Inflammatory macrophage (primary cell): ENCODE measurements around the gene ZRANB1.

Experiments used
- DNase-seq, 2 donors: peaks; one replicate each; pipeline ENCODE4 v3.0.0-alpha.2; 2020 to 2022

Gene ZRANB1

DNA sequence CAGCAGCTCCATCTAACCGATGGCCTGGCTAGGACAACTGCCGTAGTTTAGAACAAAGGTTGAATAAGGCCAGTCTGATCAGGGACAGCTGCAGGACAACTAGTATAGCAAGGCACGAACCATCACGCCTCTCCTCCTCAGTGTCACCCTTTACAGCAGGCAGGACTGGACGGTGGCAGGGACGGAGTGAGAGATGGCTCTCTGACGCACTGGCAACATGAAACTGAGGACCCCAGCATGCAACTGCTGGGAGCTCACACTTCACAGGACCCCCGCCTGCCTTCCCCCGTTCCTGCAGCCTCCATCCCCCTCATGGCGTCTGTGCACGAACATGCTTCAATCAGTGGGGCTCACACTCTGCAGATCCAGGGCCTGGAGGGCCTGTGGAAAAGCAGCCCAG, 53.7 kb downstream of the ZRANB1 start:
- DNase-seq, result no peak

DNA sequence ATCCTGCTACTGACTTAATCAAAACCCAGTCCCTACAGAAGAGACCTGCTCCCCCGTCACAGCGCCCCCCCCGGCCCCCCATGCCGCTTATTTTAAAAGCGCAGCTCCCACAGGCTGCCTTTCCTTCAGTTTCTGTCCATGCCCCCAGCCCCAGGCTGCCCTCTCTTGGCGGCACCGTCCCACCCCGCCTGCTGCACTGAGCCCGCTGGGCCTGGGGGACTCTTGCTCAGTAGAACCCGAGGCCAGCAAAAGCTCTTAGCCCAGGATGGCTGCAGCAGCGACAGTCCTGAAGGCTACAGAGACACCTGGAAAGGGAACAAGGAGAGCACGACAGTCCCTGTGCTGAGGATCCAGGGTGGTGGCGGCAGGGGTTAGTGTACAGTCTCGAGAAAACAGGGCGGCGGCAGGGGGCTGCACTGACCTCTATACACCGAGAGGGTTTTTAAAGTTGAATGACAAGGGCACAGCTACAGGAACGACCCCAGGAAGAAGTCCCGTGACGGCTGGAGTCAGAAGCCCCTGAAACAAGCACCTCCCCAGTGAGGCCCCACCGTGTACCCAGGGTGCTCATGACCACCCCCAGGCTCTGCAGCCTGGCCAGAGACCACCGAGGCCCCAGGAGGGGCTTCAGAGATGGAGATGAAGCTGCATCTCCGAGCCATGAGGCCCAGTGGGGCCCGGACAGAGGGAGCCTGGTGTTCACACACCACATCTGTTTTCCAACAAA, 54.4 kb downstream of the ZRANB1 start:
- no peak for DNase-seq

DNA sequence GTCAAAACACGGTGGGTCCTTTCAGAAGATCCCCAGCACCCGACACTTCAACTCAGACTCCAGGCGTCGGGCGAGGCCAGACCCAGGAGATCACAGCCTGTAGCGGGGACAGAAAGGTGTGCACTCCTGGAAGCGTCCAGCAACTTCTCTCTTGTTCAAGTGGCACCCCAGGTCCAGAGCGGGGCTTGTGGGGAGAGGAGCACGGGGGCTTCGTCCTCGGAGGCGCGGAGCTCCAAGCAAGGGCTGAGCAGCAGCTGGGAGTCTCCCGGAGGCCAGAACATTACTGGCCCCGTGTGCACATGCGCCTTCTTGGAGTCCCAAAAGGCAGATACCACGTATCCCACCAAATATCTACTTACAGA, 54.9 kb downstream of the ZRANB1 start:
- no peak for DNase-seq

DNA sequence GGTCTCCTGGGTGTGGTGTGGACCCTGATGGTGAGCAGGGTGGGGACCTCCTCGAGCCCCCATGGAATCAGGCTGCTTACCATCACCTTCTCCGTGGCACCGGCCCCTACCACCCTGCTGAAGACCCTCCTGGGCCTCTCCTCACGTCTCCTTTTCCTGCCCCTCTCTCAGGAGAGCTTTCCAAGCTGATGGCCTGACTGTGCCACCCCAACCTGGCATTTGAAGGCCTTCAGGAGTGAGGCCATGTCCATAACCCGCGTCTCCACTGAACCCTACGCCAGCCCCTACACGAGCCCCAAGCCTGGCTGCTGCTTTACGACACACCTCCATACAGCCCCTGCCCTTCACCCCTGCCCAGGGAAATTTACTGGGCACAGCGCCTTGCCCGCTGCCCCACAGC, 55.4 kb downstream of the ZRANB1 start:
- no peak for DNase-seq

DNA sequence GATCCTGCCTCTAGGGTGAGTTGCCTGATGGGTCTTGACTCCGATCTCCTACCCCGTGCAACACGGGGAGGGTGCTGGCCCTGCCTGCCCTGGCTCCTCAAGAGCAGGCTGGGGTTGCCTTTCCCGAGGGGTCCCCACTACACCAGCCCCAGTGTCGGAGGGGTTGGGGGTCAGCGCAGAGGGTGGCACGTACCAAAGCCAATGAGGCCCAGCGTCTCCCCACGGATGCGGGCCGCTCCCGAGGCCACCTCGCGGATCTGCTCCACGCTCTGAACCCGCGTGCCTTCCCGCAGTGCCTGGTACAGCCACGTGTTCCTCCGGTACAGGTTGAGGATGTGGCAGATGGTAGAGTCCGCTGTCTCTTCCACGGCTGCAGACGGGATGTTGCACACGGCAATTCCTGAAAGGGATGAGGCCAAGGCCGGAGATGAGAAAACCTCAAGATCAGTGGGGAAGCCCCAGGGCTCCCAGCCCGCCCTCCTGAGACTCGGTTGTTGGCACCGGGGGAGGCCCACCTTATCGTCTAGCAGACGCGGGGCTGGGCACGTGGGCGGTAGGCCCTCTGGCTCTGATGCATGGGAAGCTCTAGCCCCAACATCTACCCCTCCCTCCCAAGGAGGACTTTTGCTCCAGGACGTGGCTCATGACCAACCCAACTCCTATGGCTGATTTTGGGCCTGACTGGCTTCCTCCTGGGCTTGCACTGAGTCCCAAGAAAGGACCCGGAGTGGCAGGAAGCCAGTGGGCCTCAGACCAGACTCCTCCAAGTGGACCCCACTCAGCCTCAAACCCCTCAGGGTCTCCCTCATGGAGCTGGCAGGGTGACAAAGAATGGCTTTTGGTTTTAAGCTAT, 56.1 kb downstream of the ZRANB1 start:
- DNase-seq, result no peak

DNA sequence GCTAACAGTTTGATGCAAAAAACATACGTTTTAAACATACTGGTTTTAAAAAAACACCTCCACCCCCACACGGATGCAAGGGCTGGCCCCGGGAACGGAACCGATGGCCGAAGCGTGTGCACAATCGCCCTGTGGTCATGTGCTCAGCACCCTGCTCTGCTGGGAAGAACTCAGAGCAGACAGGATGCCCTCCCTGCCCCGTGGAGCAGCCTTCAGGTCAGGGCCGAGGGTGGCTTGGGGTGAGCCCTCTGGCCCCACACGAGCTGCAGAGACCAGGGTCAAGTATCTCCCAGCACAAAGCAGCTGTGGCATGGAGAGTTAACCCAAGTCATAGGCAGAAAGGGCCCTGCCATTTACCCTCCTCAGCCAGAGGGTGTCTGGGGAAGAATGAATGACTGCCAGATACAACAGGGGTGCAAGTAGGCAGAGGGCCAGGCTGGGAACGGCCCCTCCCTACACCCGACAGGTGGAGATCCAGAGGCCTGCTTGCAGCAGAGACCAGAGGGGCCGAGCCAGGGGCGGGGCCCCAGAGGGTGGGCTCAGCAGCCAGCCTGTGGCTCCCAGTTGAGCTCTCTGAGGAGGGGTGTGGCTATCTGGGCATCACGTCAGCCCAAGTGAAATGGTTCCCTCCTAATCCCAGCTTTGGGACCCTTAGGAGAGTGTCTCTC, 56.8 kb downstream of the ZRANB1 start:
- no peak for DNase-seq

DNA sequence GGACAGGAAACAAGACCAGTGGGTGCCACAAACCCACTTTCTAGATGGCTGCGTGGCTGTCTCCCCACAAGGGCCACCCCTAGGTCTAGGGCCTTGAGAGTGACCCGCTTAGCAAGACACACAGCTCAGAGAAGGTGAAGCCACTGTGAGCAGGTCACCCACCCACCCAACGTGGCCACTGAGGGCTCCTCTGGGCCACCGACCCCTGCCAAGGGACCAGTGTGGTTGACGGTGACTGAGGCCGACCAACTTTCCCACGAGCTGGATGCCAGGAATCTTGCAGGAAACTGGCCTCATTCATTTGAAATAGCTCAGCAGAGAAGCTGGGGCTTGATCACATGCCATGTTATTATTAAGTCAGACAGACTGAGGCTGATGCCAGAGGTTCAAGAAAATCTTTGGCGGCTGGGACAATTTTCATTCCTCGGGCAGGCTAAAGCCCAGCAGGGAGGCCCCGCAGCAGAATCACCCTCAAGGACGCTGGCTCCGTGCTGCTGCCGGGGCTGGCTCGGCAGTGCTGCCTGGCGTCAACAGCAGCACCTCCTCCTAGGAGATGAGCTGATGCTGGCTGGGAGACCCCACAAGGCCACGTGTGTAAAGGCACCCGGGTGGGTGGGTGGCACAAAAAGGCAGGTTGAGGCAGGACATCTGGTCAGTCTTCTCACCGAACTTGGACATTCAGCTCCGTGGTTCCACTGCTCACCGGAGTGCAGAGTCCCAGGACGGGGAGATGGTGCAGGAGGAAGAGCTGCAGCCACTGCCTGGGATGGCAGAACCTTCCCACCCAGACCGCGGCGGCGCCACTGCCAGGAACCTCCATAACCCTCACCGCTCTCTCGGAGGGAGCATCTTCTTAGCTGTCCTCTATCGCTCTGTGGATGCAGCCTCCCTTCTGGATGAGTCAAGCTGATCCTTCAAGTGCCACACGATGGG, 57.8 kb downstream of the ZRANB1 start:
- DNase-seq, result no peak

DNA sequence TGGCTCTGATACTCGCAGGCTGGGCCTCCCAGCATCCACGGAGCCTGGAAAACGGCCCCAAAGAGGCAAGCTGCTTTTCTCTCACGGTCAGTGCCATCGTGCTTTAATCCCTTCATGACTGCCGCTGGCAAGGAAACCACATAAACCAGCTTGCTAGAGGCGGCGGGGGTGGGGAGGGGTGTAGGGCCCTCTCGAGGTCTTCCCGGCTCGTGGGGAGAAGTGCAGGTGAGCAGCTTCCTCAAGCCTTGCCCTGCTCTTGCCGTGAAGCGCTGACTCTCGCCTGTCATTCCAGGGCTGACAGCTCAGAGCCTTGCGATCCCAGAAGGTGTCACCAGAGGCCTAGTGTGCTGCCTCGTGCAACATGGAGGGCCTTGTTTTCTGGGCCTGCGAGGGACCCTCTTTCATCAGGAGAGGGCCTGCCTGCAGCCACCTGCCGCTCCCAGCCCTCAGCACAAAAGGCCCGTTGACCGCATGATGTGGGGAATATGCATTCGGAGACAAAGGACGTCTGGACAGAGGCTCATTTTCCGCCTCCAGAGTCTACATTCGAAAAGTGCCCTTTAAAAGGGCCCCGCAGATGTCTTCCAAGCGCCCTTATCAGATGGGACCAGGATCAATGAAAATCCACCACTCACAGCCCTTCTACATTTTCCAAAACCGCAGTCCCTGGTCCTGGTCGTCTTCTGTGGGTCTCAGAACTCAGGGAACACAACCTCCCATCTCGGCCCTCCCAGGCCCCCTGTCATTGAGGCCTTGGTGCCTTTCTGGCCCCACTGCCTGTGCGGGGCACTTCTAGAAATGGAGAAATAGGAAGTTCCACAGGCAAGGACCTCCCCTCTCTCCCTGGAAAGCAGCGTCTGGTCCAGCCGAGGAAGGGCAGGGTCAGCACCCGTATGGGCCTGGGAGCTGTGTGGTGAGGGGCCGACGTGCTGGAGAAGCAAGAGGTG, 58.7 kb downstream of the ZRANB1 start:
- DNase-seq, result no peak

DNA sequence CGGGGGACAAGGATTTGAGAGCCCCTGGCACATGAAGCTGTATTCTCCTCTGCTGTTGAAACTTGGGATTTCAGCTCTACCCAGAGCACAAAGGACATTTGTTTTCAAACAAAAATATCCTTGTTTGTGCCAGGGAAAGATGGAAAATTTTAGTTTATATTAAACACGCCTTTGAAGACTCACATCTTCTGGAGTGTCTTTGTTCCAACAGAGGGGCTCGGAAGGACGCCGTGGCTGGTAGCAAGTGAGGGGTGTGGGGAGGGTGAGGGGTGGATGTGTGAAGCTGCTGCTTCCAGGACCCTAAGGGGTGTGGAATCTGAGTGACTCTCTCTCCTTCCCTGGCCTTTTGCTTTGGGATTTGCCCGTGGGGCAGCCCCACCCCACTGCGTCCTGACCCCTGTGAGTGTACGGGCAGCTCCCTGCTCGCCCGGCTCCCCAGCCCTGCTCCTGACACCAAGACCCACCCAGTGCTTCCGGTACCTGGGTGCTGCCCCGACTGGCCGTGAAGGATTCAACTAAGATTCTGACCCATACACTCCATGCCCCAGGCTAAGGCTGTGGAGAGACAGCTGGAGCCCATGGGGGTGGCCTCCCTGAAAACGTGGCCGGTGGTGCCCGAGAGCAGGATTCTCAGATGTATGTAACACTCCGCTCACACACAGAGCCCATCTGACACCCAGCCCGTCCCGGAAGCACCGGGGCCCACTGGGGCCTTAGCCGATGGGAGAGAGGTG, 59.6 kb downstream of the ZRANB1 start:
- no peak for DNase-seq

DNA sequence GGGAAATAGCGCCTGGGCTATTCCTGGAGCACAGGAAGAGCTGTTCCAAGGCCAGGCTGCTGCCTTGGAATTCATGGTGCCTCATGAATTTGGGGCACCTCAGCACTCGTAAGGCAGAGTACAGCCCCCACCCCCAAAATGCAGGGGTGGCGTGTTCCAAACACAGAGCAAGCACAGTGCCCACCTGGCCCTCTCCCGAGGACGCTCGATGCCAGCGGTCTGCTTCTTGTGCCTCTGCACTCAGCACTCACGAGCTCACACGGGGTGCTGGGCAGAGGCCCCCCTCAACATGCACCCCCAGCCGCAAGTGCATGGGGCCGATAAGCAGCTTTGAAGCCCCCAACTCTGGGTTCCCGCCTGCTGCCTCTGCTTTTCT, 60.1 kb downstream of the ZRANB1 start:
- DNase-seq, result no peak

DNA sequence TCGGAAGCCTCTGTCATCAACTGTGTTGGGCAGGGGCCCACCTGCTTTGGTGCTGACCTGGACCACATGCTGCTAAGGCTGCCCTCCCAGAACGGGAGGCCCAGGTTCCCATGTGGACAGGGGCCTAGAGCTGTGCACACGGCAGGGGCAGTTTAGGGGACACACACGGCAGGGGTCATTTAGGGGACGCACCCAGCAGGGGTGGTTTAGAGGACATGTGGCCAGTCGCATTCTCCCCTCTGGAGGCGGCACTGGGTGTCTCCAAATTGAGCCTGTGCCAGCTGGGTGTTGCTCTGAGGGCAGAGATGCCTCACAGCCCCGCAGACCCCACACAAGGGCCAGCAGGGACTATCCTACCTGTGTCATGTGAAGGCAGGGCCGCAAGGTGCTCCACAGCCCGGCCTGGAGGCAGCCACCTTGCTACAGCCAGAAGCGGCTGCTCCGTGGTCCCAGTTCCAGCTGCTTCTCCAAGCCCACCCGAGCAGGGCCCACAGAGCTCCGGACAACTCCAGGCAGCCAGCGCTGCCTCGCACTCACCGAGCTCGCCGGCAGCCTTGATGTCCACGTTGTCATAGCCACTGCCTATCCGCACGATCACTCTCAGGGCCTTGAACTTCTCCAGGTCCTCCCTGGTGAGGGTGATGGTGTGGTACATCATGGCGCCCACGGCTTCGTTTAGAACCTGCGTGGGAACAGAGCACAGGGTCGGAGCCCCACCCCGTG, 60.7 kb downstream of the ZRANB1 start:
- no peak for DNase-seq

DNA sequence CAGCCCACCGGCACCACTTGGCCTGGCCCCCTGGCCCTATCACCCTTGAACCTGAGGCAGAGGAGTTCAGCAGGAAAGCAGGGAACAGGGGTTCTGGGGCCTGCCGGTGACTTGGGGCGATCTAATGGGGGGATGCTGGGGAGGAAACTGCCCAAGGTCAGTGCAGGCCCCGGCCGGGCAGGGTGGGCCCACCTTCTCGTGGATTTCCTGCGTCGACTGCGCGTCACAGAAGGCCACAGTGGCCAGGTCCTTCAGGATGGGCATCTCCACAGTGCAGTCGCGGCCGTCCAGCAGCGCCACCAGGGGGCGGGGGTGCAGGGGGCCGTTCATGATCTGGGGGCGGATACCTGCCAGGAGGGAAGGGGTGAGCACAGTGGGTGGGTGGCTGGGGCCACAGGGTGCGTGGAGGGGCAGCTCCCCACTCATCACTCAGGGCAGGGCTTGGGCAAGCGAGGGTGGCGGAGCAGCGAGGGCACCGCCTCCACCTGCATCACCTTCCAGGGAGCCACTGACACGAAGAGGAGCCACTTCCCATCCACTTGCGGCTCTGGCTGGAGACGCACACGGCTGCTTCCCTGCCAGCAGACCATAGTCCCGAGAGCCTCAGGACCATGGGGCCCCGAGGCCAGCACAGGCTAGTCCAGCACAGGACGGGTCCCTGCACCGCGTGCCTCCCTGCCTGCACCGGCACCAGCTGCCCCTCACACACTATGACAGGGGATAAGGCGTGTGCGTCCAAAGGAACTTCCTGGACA, 61.4 kb downstream of the ZRANB1 start:
- no peak for DNase-seq

DNA sequence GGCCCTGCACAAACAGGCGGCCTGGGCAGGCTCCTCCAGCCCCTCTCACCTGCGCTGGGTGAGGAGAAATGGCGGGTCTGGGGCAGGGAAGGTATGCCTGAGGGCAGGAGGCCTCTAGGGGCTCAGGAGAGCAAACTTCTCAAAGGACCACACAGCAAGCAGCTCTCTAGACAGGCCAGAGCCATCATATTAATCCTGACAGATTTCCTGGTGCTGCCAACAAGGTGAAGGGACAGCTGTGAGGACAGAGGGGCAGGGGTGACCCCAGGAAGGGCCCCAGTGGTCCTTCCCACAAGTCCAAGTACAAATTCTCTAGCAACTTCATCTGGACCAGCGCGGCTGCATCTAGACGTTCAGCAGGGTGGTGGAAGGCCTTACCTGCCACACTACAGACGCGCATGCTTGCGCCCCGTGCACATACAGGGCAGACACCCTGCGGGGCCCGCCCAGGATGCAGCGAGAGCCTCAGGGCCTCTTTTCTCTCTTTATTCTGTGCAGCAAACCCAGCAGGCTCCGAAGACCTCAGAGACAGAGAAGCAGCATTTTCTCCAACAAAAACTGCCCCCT, 62.1 kb downstream of the ZRANB1 start:
- no peak for DNase-seq

DNA sequence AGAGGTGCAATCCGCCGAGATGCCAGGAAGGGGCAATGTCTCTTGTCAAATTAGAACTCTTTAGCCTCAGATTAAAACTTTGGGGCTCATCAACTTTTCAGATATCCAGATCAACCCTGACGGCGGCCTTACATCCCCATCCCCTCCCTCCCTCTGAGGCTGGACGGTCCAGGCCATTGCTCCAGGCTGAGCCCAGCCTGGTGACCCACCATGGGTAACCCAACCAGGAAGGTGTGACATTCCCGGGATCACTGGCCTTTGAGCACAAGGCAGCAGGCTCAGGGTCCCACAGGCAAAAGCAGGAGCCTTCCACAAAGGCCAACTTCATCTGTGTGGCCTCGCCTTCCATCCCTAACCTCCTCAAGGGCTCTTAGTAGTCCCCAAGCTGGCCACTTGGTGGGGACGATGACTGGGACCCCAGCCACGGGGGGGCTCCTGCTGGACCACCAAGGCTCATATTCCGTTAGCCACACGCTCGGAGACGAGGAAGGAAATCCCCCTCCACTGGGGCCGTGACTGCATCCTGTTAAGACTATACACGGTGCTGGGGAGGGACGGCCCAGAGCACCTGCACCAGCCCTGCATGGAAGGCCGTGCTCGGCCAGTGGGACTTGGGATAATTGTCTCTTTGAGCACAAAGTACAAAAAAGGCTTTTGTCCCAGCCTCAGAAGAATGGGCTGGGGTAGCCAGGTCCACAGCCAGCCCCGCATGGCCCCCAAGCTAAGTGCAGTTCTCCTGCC, 62.8 kb downstream of the ZRANB1 start:
- no peak for DNase-seq

DNA sequence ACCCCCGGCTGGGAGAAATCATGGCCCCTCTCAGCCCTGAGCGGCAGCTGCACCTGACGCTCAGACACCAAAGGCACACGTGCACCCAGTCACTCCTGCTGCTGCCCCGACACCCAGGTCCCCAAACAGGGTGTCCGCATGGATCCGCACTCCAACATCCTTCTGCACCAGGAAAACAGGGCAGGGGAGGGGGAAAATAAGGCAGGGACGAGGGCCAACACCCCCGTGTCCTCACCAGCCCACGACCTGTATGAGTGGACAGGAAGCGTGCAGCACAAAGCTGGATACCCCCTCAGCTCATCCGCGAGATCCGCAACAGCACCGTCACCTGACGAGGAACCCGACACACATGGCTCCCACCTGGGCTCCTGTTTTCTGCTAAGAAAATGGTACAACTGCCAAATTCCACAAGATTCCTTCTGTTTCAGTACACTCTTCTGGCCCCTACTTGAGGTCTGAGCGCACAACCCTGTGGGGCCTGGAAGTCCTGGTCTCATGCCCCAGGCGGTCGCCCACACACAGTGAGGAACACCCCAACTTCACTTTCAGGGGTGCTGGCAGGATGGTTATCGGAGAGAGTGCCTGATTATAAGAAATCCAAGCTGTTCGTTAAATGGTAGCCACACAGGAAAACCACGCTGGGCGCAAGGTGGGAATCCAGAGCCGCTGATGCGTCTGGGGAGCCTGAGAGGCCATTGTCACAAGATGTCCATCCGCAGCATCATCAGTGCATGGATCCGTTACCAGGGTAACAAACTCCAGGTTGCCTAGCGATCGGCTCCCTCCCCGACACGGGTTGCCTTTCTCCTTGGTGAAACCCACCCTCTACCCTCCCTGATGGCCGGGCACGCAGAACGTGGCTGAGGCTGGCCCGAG, 63.6 kb downstream of the ZRANB1 start:
- DNase-seq, result no peak

DNA sequence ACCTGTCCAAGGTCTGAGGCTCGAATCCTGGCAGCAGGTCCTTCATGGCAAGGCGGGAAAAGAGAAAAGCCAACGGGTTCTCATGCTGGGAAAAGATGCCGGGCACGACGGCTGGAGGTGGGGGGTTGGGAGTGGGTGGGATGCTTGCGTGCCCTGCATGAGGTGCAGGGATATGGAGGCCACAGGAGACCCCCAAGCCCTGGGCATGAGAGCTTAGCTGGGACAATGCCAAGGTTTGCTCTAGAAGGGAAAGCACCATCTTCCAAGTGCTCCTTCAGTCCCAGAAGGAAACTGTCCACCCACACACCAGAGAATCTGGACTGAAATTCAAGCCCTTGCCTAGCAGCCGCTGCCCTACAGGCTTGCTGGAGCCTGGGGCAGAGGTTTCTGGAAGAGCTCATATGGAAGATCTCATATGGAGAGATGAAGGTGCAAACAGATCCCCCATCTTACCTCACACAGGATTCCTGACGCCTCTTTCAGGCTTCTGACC, 64.3 kb downstream of the ZRANB1 start:
- DNase-seq, result no peak

DNA sequence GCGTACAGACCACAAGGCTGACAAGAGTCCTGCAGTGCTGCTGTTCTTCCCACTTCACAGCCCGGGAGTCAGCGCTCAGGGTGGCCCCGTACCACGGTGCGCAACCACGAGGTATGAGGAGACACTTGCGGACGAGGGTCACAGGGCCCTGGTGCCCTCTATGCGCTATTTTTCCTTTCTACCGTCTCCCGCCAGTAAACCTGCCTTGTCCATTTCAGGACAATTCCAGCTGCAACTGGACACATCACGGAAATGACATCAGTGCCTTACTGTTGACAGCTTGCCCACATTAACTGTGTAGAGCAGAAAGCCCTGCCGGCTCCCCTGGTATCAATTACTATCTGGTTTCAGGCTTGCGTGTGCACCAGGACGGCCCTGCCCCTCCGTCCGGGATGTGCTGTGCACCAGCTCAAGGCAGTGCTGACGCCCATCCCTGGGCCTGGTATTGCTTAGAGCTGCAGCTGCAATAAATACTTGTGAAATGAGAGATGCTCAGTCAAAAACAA, 65.1 kb downstream of the ZRANB1 start:
- DNase-seq, result no peak
